Gastroesophageal sphincter (tissue), 3 donors: ENCODE measurements around the gene SAMMSON.

Source experiments
- POLR2A ChIP-seq, 2 donors: fragments of 450-650 bp; IDR thresholded peaks; one replicate each; pipeline ENCODE4 v1.6.1; 2017; ENCODE audit warnings: antibody characterized with exemption in 2 of 2, mild to moderate bottlenecking in 2 of 2, moderate library complexity in 1 of 2
- POLR2AphosphoS5 ChIP-seq: sonication (generic); formaldehyde crosslinking; IDR thresholded peaks from one replicate; pipeline ENCODE4 v1.6.1; 2017; ENCODE audit warnings: antibody characterized with exemption
- TF ChIP-seq, protein P1 (sequence below), 4 experiments: fragments of 200-600 bp in 2 of 4; fragments of 450-650 bp in 2 of 4; sonication (generic) in 1 of 4; IDR thresholded peaks; one replicate each; pipeline ENCODE4 v1.5.1; 2017 to 2019; ENCODE audit warnings: antibody characterized with exemption in 4 of 4, mild to moderate bottlenecking in 2 of 4, moderate library complexity in 2 of 4

- TF ChIP-seq, protein P1, sequence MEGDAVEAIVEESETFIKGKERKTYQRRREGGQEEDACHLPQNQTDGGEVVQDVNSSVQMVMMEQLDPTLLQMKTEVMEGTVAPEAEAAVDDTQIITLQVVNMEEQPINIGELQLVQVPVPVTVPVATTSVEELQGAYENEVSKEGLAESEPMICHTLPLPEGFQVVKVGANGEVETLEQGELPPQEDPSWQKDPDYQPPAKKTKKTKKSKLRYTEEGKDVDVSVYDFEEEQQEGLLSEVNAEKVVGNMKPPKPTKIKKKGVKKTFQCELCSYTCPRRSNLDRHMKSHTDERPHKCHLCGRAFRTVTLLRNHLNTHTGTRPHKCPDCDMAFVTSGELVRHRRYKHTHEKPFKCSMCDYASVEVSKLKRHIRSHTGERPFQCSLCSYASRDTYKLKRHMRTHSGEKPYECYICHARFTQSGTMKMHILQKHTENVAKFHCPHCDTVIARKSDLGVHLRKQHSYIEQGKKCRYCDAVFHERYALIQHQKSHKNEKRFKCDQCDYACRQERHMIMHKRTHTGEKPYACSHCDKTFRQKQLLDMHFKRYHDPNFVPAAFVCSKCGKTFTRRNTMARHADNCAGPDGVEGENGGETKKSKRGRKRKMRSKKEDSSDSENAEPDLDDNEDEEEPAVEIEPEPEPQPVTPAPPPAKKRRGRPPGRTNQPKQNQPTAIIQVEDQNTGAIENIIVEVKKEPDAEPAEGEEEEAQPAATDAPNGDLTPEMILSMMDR (IDR thresholded peaks at IDR 0.05): no peak
- no peak for TF ChIP-seq POLR2A (IDR thresholded peaks at IDR 0.05)
- TF ChIP-seq POLR2AphosphoS5: no peak
Observed at GRCh38 chr3:69967156-69967555, 32.4 kb upstream of the SAMMSON start.
